Activated CD8-positive, alpha-beta memory T cell treated with anti-CD3 and anti-CD28 coated beads, Interleukin-2, amount 10 ng/mL, durations not matched to agents 7 days and 5 days (primary cell): ENCODE measurements around the gene PPIG. TPM values are rescaled to one million over a fixed set of nuclear protein-coding genes. Genes with fewer than 3 reads are reported as not detected.
"Not testable (repeated sequence)": the region's sequence is repeated elsewhere in the genome, so short reads cannot be mapped to it uniquely, and the experiment has no call there.

Experiments used
- ATAC-seq: fragments of 150-1000 bp; cut with Tn5 transposase; one replicate; pipeline ENCODE4 v1.10.0; 2021; ENCODE audit warnings: moderate library complexity
- CTCF ChIA-PET: fragments of 350-600 bp; sonication (Branson Sonifier 250); formaldehyde crosslinking; loops from one replicate; lab custom pipeline; 2021; ENCODE audit warnings: antibody characterized with exemption; lab: Charles Lee
- DNase-seq: peaks from one replicate; pipeline ENCODE4 v3.0.0-alpha.2; 2020
- H3K27ac Mint-ChIP-seq: one replicate; pipeline ENCODE4 v1.8.0; 2021; ENCODE audit warnings: mild to moderate bottlenecking, mixed read lengths
- H3K27me3 Mint-ChIP-seq: one replicate; pipeline ENCODE4 v1.8.0; 2021; ENCODE audit warnings: mixed read lengths
- H3K36me3 Mint-ChIP-seq: one replicate; pipeline ENCODE4 v1.8.0; 2021; ENCODE audit warnings: mild to moderate bottlenecking, mixed read lengths
- H3K4me1 Mint-ChIP-seq: one replicate; pipeline ENCODE4 v1.8.0; 2021; ENCODE audit warnings: mixed read lengths
- H3K4me3 Mint-ChIP-seq: one replicate; pipeline ENCODE4 v1.8.0; 2021; ENCODE audit warnings: mild to moderate bottlenecking, moderate library complexity, mixed read lengths
- H3K9me3 Mint-ChIP-seq: one replicate; pipeline ENCODE4 v1.8.0; 2022; ENCODE audit warnings: low read depth, mixed read lengths
- total RNA-seq, 2 experiments: library from RNA; stranded (reverse); gene quantifications; one replicate each; pipeline ENCODE4 v1.2.3, GENCODE V29; 2021

Gene PPIG
- total RNA-seq: 10 to 100 TPM; 55.5 to 56.7 TPM

DNA sequence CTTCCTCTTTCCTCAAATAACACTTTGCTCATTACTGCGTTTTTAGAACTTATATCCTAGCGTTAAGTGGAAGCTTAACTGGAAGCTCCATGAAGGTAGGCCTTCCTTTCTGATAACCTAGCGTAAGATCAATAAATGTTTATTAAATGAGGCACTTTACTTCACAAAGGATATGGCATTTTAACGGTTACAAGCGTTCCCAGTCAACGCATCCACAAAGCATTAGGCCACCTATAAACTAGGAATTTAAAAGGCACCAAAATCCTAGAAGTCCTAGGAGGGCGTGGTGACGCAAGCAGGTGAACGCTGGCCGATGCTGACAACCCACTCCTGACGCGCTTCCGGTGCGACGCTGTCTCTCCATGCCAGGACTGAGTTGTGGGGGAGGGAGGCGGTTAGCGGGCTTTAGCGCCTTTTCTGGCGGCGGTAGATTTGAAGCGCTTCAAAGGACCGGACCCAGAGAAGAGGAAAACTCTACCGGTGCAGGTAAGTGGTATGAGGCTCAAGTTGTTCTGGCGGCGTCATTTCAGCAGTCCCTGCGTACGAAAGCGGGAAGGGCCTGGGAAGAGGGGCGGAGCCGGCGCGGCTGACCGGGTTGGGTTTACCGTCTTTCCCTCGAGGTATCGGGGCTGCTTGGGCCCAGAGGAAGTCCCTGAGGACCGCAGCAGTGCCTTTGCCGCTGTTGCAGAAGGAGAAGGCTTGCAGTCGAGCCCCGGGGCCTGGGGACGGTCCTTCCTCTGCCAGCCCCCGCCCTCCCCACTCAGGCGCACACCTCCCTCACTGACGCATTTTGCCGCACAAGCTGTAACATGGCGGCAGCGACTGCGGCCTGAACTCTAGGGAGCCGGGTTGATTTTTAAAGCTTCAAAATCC is at the start of gene PPIG:
Gene PPIG (plus strand): TSS at position 347 of the 873 bp plus-strand sequence. CDS start 19,691 bp downstream, outside the sequence.
- DNase-seq (peak; percentile 93), ATAC-seq (peak; percentile 94)
- Mint-ChIP-seq H3K4me1 (peaks cover 32% of the 10 kb centered on the region), H3K9me3 (peaks cover 8% of the 10 kb centered on the region), H3K27me3 (no peaks in the 10 kb centered on the region), H3K4me3 (peak within 1 kb of the TSS; percentile 100), H3K36me3 (peaks cover 27% of the 10 kb centered on the region), H3K27ac (peak within 1 kb of the TSS; percentile 100)
- CTCF ChIA-PET: interaction anchor here (1.0 to 2.3 kb wide), 2 partner anchors 11 to 55 kb away, joined by 3 to 13 read pairs; partner anchors contain the start of gene FASTKD1

DNA sequence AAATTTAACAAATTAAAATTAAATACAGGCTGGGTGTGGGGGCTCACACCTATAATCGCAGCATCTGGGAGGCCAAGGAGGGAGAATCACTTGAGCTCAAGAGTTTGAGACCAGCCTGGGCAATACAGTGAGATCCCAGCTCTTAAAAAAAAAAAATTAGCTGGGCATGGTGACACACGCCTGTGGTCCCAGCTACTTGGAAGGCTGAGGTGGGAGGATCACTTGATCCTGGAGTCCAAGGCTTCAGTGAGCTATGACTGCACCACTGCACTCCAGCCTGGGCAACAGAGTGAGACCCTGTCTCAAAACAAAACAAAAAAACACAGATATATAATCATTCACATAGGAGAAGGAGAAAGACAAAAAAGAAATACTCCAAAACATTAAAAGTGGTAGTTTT is 44.7 kb upstream of the PPIG start:
- H3K27me3 Mint-ChIP-seq, H3K4me1 Mint-ChIP-seq, DNase-seq, ATAC-seq, H3K9me3 Mint-ChIP-seq, H3K4me3 Mint-ChIP-seq, H3K27ac Mint-ChIP-seq: not testable (repeated sequence)
- peaks cover 18% of the 10 kb centered on the region for H3K36me3 Mint-ChIP-seq
- CTCF ChIA-PET: interaction anchor here (1.1 kb wide), 1 partner anchor 106 kb away, joined by 3 read pairs; no protein-coding TSS in a partner anchor

DNA sequence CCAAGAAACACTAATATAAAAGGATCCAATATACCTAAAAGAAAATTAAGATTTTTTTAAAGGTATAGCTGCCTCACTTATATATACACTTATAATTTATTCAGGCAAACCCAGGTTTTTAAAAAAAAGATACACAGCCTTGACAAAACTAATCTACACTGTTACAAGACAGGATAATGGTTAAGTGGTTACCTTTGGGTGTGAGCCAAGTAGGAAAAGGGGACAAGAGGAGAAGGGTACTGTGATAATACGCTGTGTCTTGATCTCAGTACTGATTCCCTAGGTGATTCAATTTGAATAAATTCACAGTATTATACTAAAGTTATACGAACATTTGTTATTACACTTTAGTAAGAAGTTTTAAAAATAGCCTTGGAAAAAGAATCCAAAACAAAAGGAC is 44.0 kb upstream of the PPIG start:
- Mint-ChIP-seq H3K27me3 (no peaks in the 10 kb centered on the region), H3K9me3 (no peaks in the 10 kb centered on the region), H3K4me1 (no peaks in the 10 kb centered on the region), H3K4me3 (no peak overlapping the region), H3K36me3 (peaks cover 18% of the 10 kb centered on the region), H3K27ac (no peak overlapping the region)
- ATAC-seq (no peak), DNase-seq (no peak)
- CTCF ChIA-PET: no interaction called here

DNA sequence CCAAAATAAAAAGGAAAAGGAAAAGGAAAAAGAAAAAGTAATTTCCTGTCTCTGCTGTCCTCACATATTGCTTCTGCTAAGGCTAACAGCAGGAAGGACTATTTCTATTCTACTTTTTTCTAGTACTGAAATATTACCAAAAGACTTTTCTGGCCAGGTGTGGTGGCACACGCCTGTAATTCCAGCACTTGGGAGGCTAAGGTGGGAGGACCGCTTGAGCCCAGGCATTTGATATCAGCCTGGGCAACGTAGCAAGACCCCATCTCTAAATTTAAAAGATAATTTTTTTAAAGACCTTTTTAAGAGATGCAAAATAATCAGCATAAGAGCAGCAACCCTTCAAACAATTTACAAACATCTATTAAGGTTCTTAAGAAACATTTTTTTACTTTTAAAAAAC is 41.7 kb upstream of the PPIG start:
- DNase-seq: no peak
- CTCF ChIA-PET: interaction anchor here (1.7 kb wide), 1 partner anchor 14 kb away, joined by 5 read pairs; no protein-coding TSS in a partner anchor
- Mint-ChIP-seq H3K9me3 (no peaks in the 10 kb centered on the region), H3K36me3 (peaks cover 28% of the 10 kb centered on the region), H3K4me1 (peaks cover 5% of the 10 kb centered on the region), H3K27me3 (no peaks in the 10 kb centered on the region), H3K27ac (no peak overlapping the region), H3K4me3 (no peak overlapping the region)
- ATAC-seq: no peak

DNA sequence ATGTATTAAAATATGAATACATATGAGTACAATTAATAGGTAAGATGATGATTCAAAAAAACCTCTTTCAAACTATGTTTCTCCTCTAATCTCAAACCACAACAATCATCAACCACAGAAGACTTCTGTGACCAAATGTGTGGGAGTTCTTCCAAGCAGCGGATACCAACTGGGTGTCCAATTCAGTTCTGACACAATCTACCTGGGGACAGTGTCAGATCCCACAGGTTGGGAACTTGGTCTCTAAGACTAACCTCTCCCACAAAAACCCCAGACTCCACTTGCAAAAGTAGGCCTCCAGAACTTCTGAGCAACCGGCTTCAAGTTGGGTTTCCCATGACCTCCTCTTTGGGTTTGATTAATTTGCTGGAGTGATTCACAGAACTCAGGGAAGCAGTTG is 37.4 kb upstream of the PPIG start:
- H3K4me3 Mint-ChIP-seq: no peak overlapping the region
- DNase-seq: no peak

DNA sequence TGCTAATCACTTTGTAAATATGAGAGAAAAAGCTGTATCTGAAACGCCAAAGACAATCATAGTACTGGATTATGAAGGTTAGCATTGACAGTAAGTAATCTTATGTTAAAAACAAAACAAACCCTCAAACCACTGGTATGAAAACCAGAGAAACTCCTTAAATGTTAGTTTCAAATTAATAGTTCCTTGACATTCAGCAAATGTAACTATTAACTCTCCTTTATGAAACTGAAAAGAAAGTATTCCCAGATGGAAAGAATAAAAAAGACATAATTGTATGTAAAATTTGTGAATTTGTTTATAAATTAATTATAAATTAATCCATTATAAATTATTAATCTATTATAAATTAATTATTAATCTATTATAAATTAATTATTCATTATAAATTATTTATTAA is 22.8 kb upstream of the PPIG start:
- Mint-ChIP-seq H3K4me3 (no peak overlapping the region), H3K27ac (no peak overlapping the region), H3K36me3 (peaks cover 41% of the 10 kb centered on the region), H3K27me3 (no peaks in the 10 kb centered on the region), H3K9me3 (peaks cover 2% of the 10 kb centered on the region), H3K4me1 (no peaks in the 10 kb centered on the region)
- CTCF ChIA-PET: no interaction called here
- no peak for ATAC-seq
- DNase-seq: no peak

More for the DNA sequence above, 37.4 kb upstream of the PPIG start:
- H3K9me3 Mint-ChIP-seq: no peaks in the 10 kb centered on the region
- no peak overlapping the region for H3K27ac Mint-ChIP-seq
- no peak for ATAC-seq
- peaks cover 26% of the 10 kb centered on the region for H3K36me3 Mint-ChIP-seq
- CTCF ChIA-PET: no interaction called here
- no peaks in the 10 kb centered on the region for H3K27me3 Mint-ChIP-seq
- peaks cover 5% of the 10 kb centered on the region for H3K4me1 Mint-ChIP-seq

DNA sequence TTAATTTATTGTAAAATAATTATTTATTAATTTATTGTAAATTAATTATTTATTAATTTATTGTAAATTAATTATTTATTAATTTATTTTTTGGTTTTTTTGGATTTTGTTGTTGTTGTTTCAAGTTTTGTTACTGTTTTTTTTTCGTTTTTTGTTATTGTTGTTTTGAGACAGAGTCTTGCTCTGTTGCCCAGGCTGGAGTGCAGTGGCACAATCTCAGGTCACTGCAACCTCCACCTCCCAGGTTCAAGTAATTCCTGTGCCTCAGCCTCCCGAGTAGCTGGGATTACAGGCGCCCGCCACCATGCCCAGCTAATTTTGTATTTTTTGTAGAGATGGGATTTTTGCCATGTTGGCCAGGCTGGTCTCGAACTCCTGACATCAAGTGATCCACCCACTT is 22.1 kb upstream of the PPIG start:
- not testable (repeated sequence) for H3K4me3 Mint-ChIP-seq, DNase-seq, ATAC-seq, H3K4me1 Mint-ChIP-seq, H3K9me3 Mint-ChIP-seq, H3K27me3 Mint-ChIP-seq, H3K27ac Mint-ChIP-seq
- CTCF ChIA-PET: interaction anchor here (1.0 to 1.3 kb wide), 2 partner anchors 43 to 101 kb away, joined by 3 read pairs; no protein-coding TSS in a partner anchor
- H3K36me3 Mint-ChIP-seq: peaks cover 41% of the 10 kb centered on the region

DNA sequence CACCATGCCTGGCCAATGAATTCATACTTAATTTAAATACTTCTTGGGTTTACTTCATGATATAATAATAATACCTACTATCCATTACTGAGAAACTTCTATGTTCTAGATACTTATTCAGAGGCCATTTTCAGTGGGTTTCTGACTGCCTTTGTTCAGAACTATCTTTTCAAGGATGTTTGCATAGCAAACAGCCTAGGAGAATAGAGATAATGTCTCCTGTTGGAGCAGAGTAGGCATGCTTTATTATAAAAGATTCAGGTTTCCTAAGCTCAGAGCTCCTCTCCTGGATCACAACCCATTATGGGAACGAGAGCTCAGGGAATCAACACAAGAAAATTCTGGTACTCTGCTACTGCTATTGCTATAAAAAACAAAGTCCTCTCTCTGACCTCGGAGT is 21.6 kb upstream of the PPIG start:
- ATAC-seq: peak; percentile 36

DNA sequence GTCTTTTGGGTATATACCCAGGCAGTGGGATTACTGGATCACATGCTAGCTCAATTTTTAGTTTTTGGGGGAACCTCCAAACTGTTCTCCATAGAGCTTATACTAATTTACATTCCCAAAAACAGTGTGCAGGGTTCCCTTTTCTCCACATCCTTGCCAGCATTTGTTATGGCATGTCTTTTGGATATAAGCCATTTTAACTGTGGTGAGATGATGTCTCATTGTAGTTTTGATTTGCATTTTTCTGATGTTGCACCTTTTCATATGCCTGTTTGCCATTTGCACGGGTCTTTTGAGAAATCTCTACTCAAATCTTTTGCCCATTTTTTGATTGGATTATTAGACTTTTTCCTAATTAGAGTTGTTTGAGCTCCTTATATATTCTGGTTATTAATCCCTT is 18.5 kb upstream of the PPIG start:
- Mint-ChIP-seq H3K4me1 (peaks cover 13% of the 10 kb centered on the region), H3K27me3 (no peaks in the 10 kb centered on the region), H3K36me3 (peaks cover 41% of the 10 kb centered on the region), H3K9me3 (peaks cover 2% of the 10 kb centered on the region), H3K4me3 (no peak overlapping the region), H3K27ac (no peak overlapping the region)
- no peak for ATAC-seq
- CTCF ChIA-PET: interaction anchor here (0.9 kb wide), 1 partner anchor 96 kb away, joined by 3 read pairs; no protein-coding TSS in a partner anchor
- no peak for DNase-seq

More for the DNA sequence above, 21.6 kb upstream of the PPIG start:
- CTCF ChIA-PET: interaction anchor here (0.7 to 1.3 kb wide), 5 partner anchors 9 to 262 kb away, joined by 3 to 4 read pairs (median 3); no protein-coding TSS in a partner anchor
- H3K4me1 Mint-ChIP-seq: no peaks in the 10 kb centered on the region
- H3K4me3 Mint-ChIP-seq: no peak overlapping the region
- H3K9me3 Mint-ChIP-seq: peaks cover 2% of the 10 kb centered on the region
- no peak overlapping the region for H3K27ac Mint-ChIP-seq
- DNase-seq: no peak
- peaks cover 43% of the 10 kb centered on the region for H3K36me3 Mint-ChIP-seq
- H3K27me3 Mint-ChIP-seq: no peaks in the 10 kb centered on the region

DNA sequence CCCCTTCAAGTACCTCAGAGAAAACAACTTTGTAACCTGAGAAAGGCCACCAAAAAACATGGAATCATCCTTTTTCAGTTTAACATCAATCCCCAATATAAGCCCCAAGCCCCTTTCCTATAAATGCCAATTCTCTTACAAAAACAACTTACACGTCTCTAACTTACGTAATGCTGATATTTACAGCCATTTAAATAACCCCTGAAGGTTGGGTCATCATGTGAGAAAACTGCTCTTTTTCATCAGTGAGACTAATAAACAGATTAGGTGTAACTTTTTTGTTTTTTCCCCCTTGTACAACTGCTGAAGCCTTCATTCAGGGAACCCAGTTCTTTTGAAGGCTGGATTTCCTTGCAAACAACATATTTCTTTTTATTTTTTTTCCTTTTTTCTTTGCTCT is 14.2 kb upstream of the PPIG start:
- Mint-ChIP-seq H3K27ac (no peak overlapping the region), H3K4me1 (peaks cover 29% of the 10 kb centered on the region), H3K4me3 (no peak overlapping the region), H3K9me3 (peaks cover 2% of the 10 kb centered on the region), H3K27me3 (no peaks in the 10 kb centered on the region), H3K36me3 (peaks cover 26% of the 10 kb centered on the region)
- CTCF ChIA-PET: no interaction called here
- ATAC-seq: no peak
- no peak for DNase-seq

DNA sequence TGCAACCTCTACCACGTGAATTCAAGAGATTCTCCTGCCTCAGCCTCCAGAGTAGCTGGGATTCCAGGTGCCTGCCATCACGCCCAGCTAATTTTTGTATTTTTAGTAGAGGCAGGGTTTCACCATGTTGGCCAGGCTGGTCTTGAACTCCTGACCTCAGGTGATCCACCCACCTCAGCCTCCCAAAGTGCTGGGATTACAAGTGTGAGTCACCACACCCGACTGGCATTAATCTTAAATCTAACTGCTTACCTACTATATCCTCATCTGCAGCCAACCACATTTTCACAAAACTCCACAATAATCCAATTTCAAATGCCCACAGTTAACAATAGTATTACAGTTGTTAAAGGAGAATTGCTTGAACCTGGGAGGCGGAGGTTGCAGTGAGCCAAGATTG is 13.4 kb upstream of the PPIG start:
- H3K4me3 Mint-ChIP-seq, H3K27me3 Mint-ChIP-seq, DNase-seq, CTCF ChIA-PET, H3K27ac Mint-ChIP-seq, ATAC-seq, H3K9me3 Mint-ChIP-seq: not testable (repeated sequence)
- Mint-ChIP-seq H3K36me3 (peaks cover 21% of the 10 kb centered on the region), H3K4me1 (peaks cover 29% of the 10 kb centered on the region)

DNA sequence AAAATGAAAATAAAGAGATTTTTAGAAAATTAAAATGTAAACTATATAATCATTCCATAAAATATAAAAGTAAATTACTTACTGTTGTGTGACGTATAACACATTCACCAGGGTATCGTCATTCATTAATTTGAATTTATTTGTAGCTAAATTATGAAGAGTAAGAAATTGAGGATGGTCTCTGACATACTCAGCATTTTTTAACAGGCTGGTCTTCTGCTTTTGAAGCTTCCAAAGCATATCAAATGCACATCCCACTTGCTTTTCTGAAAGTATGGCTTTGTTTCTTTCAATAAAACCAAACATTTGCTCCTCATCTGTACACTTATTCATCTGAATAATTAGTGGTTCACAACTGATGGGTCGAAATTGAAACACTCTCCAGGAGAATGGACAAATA is 12.6 kb upstream of the PPIG start:
- H3K4me3 Mint-ChIP-seq: no peak overlapping the region

DNA sequence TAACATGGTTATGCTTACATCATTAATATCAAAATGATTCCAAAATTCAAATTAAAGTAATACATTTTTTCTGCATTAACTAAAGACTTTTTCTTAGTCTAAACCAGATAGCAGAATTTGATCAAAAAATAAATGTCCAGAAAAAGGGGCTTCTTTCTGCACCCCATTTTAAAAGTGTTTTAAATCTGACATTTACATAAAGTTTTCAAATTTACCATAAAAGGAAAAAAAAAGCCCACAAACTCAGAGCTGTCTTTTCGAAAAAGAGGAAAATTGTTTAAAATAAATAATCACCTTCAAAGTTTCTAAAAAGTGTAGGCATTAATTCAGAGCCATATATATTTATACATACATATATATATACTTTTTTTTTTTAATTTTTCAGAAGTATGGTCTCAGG is 12.0 kb upstream of the PPIG start:
- Mint-ChIP-seq H3K27ac (no peak overlapping the region), H3K36me3 (peaks cover 18% of the 10 kb centered on the region), H3K9me3 (no peaks in the 10 kb centered on the region), H3K4me3 (no peak overlapping the region), H3K4me1 (peaks cover 29% of the 10 kb centered on the region), H3K27me3 (no peaks in the 10 kb centered on the region)
- ATAC-seq: no peak
- CTCF ChIA-PET: interaction anchor here (2.6 kb wide), 1 partner anchor 12 kb away, joined by 13 read pairs; the partner anchor contains the start of gene PPIG
- DNase-seq: no peak

More for the DNA sequence above, 12.6 kb upstream of the PPIG start:
- peaks cover 29% of the 10 kb centered on the region for H3K4me1 Mint-ChIP-seq
- no peaks in the 10 kb centered on the region for H3K27me3 Mint-ChIP-seq
- ATAC-seq: no peak
- peaks cover 18% of the 10 kb centered on the region for H3K36me3 Mint-ChIP-seq
- H3K27ac Mint-ChIP-seq: no peak overlapping the region
- no peaks in the 10 kb centered on the region for H3K9me3 Mint-ChIP-seq
- CTCF ChIA-PET: interaction anchor here (0.8 to 2.6 kb wide), 2 partner anchors 9 to 13 kb away, joined by 3 to 13 read pairs; partner anchors contain the start of gene PPIG
- no peak for DNase-seq
